Panc1 (cell line): ENCODE results near the gene AMPH. TPM values are rescaled to one million over a fixed set of nuclear protein-coding genes. Genes with fewer than 3 reads are reported as not detected.

Experiments
- ATAC-seq: fragments of 200-7000 bp; cut with Tn5 transposase; 2 replicates; pipeline ENCODE4 v1.9.1; 2020; ENCODE audit warnings: mild to moderate bottlenecking, moderate library complexity
- BruUV-seq: library from RNA; stranded (reverse); fragments of 400-500 nt; replicated peaks from 2 replicates; lab custom pipeline; 2021; lab: Mats Ljungman, UMichigan
- CTCF ChIA-PET: fragments of 300-600 bp; sonication (Branson Sonifier 250); formaldehyde crosslinking; loops from one replicate; lab custom pipeline; 2022; ENCODE audit warnings: antibody characterized with exemption; lab: Charles Lee
- POLR2A ChIA-PET: fragments of 300-600 bp; sonication (Branson Sonifier 250); formaldehyde crosslinking; loops from one replicate; lab custom pipeline; 2022; ENCODE audit warnings: antibody characterized with exemption; lab: Charles Lee
- DNase-seq: peaks from one replicate; pipeline ENCODE4 v3.0.0-alpha.2; 2010; ENCODE audit warnings: low read depth, low spot score
- H3K27ac ChIP-seq: 2 replicates; pipeline ENCODE4 v1.5.1; 2011; ENCODE audit warnings: mild to moderate bottlenecking, low read length, inconsistent platforms
- H3K27me3 ChIP-seq: fragments of 200-500 bp; sonication (Bioruptor generic); 2 replicates; pipeline ENCODE4 v1.6.0; 2014; ENCODE audit warnings: low read length, inconsistent platforms; ENCODE audit not compliant: control insufficient read depth, insufficient read depth
- H3K36me3 ChIP-seq: fragments of 200-500 bp; sonication (Bioruptor generic); 2 replicates; pipeline ENCODE4 v1.5.1; 2014; ENCODE audit warnings: inconsistent platforms, mild to moderate bottlenecking, low read length, moderate library complexity; ENCODE audit not compliant: control insufficient read depth, insufficient read depth
- H3K4me1 ChIP-seq: 2 replicates; pipeline ENCODE4 v1.5.1; 2011; ENCODE audit warnings: inconsistent platforms, mild to moderate bottlenecking, low read length, moderate library complexity; ENCODE audit not compliant: control insufficient read depth, insufficient read depth
- H3K4me3 ChIP-seq, 2 experiments: 2 replicates each; pipeline ENCODE4 v1.5.1; 2011 to 2012; ENCODE audit warnings: low read depth in 2 of 2, low read length in 2 of 2, mild to moderate bottlenecking in 2 of 2, inconsistent platforms in 1 of 2, moderate library complexity in 1 of 2
- H3K9me3 ChIP-seq: fragments of 200-500 bp; sonication (Bioruptor generic); 2 replicates; pipeline ENCODE4 v1.5.1; 2014; ENCODE audit warnings: low read depth, mild to moderate bottlenecking, inconsistent platforms, low read length, moderate library complexity; ENCODE audit not compliant: control insufficient read depth, insufficient read depth
- POLR2AphosphoS5 ChIP-seq: IDR thresholded peaks from 2 replicates; pipeline ENCODE4 v1.6.1; 2012; ENCODE audit warnings: mild to moderate bottlenecking, low read depth, low read length, moderate library complexity
- SIN3A ChIP-seq: IDR thresholded peaks from 2 replicates; pipeline ENCODE4 v1.6.1; 2012; ENCODE audit warnings: low read depth, mild to moderate bottlenecking, low read length, moderate library complexity, borderline replicate concordance; ENCODE audit not compliant: insufficient read depth
- TCF7L2 ChIP-seq: IDR thresholded peaks from 2 replicates; pipeline ENCODE4 v1.6.1; 2011; ENCODE audit warnings: mild to moderate bottlenecking, low read depth, low read length, inconsistent platforms
- in situ Hi-C: cut with HindIII; loops from 2 replicates; pipeline ENCODE4 v1.10.0; 2016; ENCODE audit warnings: low sequenced_read_pairs, low pct_unique_long_range_greater_than_20kb
- intact Hi-C: fragments of 100-400 bp; cut with micrococcal nuclease; formaldehyde crosslinking; loops from one replicate; pipeline ENCODE4 v1.10.0; 2022; ENCODE audit not compliant: unreplicated experiment
- total RNA-seq: library from RNA; stranded (reverse); gene quantifications from one replicate; pipeline ENCODE4 v1.2.1, GENCODE V29; 2021; ENCODE audit not compliant: unreplicated experiment
- TF ChIP-seq, protein P1 (sequence below): fragments of 450-650 bp; IDR thresholded peaks from 2 replicates; pipeline ENCODE4 v1.5.1; 2017; ENCODE audit warnings: mild to moderate bottlenecking
- TF ChIP-seq, protein P2 (sequence below), 2 experiments: IDR thresholded peaks; 2 replicates each; pipeline ENCODE4 v1.6.1; 2011 to 2012; ENCODE audit warnings: low read depth in 2 of 2, control low read depth in 1 of 2, low read length in 1 of 2, mild to moderate bottlenecking in 1 of 2, moderate library complexity in 1 of 2; ENCODE audit not compliant: insufficient read depth in 1 of 2

AMPH gene
- total RNA-seq, 1 experiment from 2014 or later: not detected

GRCh38 chr7:38335492-38336147, 295.6 kb downstream of the AMPH start:
- in situ Hi-C loops: no loop called here
- BruUV-seq: no TSS peak
- POLR2A ChIA-PET: interaction anchor here (0.6 kb wide), 2 partner anchors 15 to 889 kb away, joined by 3 to 4 read pairs; no protein-coding TSS in a partner anchor
- peak; percentile 99 for ATAC-seq
- intact Hi-C loops: loop anchor here (5.0 to 10.0 kb wide), 2 partner anchors 228 to 431 kb away; no protein-coding TSS in a partner anchor
- no peaks in the 10 kb centered on the region for H3K9me3 ChIP-seq
- peak; percentile 82 for DNase-seq
- H3K27me3 ChIP-seq: no peaks in the 10 kb centered on the region
- no peak overlapping the region for H3K4me3 ChIP-seq
- no peaks in the 10 kb centered on the region for H3K4me1 ChIP-seq
- CTCF ChIA-PET: interaction anchor here (0.5 to 2.1 kb wide), 24 partner anchors 9 to 1505 kb away, joined by 3 to 14 read pairs (median 4); no protein-coding TSS in a partner anchor
- TF ChIP-seq SIN3A: no peak
- TF ChIP-seq, protein P1, sequence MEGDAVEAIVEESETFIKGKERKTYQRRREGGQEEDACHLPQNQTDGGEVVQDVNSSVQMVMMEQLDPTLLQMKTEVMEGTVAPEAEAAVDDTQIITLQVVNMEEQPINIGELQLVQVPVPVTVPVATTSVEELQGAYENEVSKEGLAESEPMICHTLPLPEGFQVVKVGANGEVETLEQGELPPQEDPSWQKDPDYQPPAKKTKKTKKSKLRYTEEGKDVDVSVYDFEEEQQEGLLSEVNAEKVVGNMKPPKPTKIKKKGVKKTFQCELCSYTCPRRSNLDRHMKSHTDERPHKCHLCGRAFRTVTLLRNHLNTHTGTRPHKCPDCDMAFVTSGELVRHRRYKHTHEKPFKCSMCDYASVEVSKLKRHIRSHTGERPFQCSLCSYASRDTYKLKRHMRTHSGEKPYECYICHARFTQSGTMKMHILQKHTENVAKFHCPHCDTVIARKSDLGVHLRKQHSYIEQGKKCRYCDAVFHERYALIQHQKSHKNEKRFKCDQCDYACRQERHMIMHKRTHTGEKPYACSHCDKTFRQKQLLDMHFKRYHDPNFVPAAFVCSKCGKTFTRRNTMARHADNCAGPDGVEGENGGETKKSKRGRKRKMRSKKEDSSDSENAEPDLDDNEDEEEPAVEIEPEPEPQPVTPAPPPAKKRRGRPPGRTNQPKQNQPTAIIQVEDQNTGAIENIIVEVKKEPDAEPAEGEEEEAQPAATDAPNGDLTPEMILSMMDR: peak; percentile 99
- H3K27ac ChIP-seq: no peak overlapping the region
- no peaks in the 10 kb centered on the region for H3K36me3 ChIP-seq

- no TSS peak for BruUV-seq
- DNase-seq (no peak), ATAC-seq (peak; percentile 26; the same call in 1 of the 2 replicates)
- in situ Hi-C loops: no loop called here
- H3K27ac ChIP-seq: no peak overlapping the region
- ChIA-PET POLR2A (interaction anchor here (0.6 kb wide), 2 partner anchors 14 to 889 kb away, joined by 3 to 4 read pairs; no protein-coding TSS in a partner anchor), CTCF (interaction anchor here (0.9 to 2.1 kb wide), 16 partner anchors 10 to 434 kb away, joined by 3 to 14 read pairs (median 4); no protein-coding TSS in a partner anchor)
- H3K4me3 ChIP-seq: no peak overlapping the region
- no peaks in the 10 kb centered on the region for H3K9me3 ChIP-seq
- TF ChIP-seq SIN3A (no peak), TCF7L2 (no peak)
- TF ChIP-seq, protein P1: no peak
- H3K4me1 ChIP-seq: no peaks in the 10 kb centered on the region
- no peaks in the 10 kb centered on the region for H3K27me3 ChIP-seq
- intact Hi-C loops: loop anchor here (5.0 to 10.0 kb wide), 2 partner anchors 228 to 430 kb away; no protein-coding TSS in a partner anchor
- H3K36me3 ChIP-seq: no peaks in the 10 kb centered on the region
These were observed 296.1 kb downstream of the AMPH start for GRCh38 chr7:38335128-38335491.

GRCh38 chr7:38334163-38334562, 297.0 kb downstream of the AMPH start:
- no peak for DNase-seq
- intact Hi-C loops: loop anchor here (10.0 kb wide), 1 partner anchor 429 kb away; no protein-coding TSS in a partner anchor
- H3K9me3 ChIP-seq: no peaks in the 10 kb centered on the region
- no peak overlapping the region for H3K4me3 ChIP-seq
- ChIA-PET POLR2A (interaction anchor here (0.6 kb wide), 1 partner anchor 77 kb away, joined by 3 read pairs; no protein-coding TSS in a partner anchor), CTCF (interaction anchor here (0.6 kb wide), 1 partner anchor 192 kb away, joined by 3 read pairs; no protein-coding TSS in a partner anchor)
- no peaks in the 10 kb centered on the region for H3K36me3 ChIP-seq
- H3K4me1 ChIP-seq: no peaks in the 10 kb centered on the region
- TF ChIP-seq, protein P2, sequence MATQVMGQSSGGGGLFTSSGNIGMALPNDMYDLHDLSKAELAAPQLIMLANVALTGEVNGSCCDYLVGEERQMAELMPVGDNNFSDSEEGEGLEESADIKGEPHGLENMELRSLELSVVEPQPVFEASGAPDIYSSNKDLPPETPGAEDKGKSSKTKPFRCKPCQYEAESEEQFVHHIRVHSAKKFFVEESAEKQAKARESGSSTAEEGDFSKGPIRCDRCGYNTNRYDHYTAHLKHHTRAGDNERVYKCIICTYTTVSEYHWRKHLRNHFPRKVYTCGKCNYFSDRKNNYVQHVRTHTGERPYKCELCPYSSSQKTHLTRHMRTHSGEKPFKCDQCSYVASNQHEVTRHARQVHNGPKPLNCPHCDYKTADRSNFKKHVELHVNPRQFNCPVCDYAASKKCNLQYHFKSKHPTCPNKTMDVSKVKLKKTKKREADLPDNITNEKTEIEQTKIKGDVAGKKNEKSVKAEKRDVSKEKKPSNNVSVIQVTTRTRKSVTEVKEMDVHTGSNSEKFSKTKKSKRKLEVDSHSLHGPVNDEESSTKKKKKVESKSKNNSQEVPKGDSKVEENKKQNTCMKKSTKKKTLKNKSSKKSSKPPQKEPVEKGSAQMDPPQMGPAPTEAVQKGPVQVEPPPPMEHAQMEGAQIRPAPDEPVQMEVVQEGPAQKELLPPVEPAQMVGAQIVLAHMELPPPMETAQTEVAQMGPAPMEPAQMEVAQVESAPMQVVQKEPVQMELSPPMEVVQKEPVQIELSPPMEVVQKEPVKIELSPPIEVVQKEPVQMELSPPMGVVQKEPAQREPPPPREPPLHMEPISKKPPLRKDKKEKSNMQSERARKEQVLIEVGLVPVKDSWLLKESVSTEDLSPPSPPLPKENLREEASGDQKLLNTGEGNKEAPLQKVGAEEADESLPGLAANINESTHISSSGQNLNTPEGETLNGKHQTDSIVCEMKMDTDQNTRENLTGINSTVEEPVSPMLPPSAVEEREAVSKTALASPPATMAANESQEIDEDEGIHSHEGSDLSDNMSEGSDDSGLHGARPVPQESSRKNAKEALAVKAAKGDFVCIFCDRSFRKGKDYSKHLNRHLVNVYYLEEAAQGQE (IDR thresholded peaks at IDR 0.05; ENCODE audit: insufficient read depth in 1 of 2, low read depth in 2 of 2, low read length in 1 of 2): no peak
- TF ChIP-seq POLR2AphosphoS5 (no peak), TCF7L2 (no peak), SIN3A (no peak)
- TF ChIP-seq, protein P1: no peak
- H3K27ac ChIP-seq: no peak overlapping the region
- no TSS peak for BruUV-seq
- no peaks in the 10 kb centered on the region for H3K27me3 ChIP-seq
- no peak for ATAC-seq
- in situ Hi-C loops: no loop called here
